ENCODE measurements around the gene MDM1. TPM values are rescaled to one million over a fixed set of nuclear protein-coding genes. Genes with fewer than 3 reads are reported as not detected.
A peak's percentile ranks its signal among the peaks of the same experiment; 100 is the strongest.

The MDM1 gene
- total RNA-seq, 4 donors from 2014 or later, result 16.1 to 67.5 (median 31.5) TPM

- intact Hi-C loops (cut with DNase I; ENCODE audit: low total_unique reads), result no loop called here
- no peak for TF ChIP-seq POLR2A (IDR thresholded peaks at IDR 0.05)
- TF ChIP-seq, protein P1, sequence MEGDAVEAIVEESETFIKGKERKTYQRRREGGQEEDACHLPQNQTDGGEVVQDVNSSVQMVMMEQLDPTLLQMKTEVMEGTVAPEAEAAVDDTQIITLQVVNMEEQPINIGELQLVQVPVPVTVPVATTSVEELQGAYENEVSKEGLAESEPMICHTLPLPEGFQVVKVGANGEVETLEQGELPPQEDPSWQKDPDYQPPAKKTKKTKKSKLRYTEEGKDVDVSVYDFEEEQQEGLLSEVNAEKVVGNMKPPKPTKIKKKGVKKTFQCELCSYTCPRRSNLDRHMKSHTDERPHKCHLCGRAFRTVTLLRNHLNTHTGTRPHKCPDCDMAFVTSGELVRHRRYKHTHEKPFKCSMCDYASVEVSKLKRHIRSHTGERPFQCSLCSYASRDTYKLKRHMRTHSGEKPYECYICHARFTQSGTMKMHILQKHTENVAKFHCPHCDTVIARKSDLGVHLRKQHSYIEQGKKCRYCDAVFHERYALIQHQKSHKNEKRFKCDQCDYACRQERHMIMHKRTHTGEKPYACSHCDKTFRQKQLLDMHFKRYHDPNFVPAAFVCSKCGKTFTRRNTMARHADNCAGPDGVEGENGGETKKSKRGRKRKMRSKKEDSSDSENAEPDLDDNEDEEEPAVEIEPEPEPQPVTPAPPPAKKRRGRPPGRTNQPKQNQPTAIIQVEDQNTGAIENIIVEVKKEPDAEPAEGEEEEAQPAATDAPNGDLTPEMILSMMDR (IDR thresholded peaks at IDR 0.05), result no peak
- Histone ChIP-seq H3K27ac (no peak overlapping the region), H3K36me3 (no peaks in the 10 kb centered on the region), H3K9me3 (no peaks in the 10 kb centered on the region), H3K4me1 (peaks cover 0 to 4% of the 10 kb centered on the region in 2 donors), H3K27me3 (no peaks in the 10 kb centered on the region), H3K4me3 (no peak overlapping the region)
- DNase-seq, result no peak
These were observed 2.0 kb upstream of the MDM1 start for GRCh38 chr12:68334132-68334531.

GRCh38 chr12:68332728-68333630 lies 817 bp upstream of the MDM1 start:
- Histone ChIP-seq H3K4me3 (peak overlapping the region; percentile 68 to 77), H3K36me3 (no peaks in the 10 kb centered on the region), H3K27ac (peak overlapping the region; percentile 34 to 82), H3K9me3 (no peaks in the 10 kb centered on the region), H3K4me1 (peaks cover 0 to 6% of the 10 kb centered on the region in 2 donors), H3K27me3 (no peaks in the 10 kb centered on the region)
- TF ChIP-seq, protein P1 (IDR thresholded peaks at IDR 0.05), result no peak
- intact Hi-C loops (cut with DNase I; ENCODE audit: low total_unique reads), result no loop called here
- no peak for DNase-seq

GRCh38 chr12:68331500-68331868 lies 678 bp downstream of the MDM1 start:
- Histone ChIP-seq H3K27ac (peak overlapping the region; percentile 10 to 62), H3K4me1 (peaks cover 0 to 6% of the 10 kb centered on the region in 2 donors), H3K4me3 (peak overlapping the region; percentile 68 to 77), H3K36me3 (no peaks in the 10 kb centered on the region), H3K27me3 (no peaks in the 10 kb centered on the region), H3K9me3 (no peaks in the 10 kb centered on the region)
- TF ChIP-seq, protein P1 (IDR thresholded peaks at IDR 0.05), result no peak
- no peak for TF ChIP-seq POLR2A (IDR thresholded peaks at IDR 0.05)
- intact Hi-C loops (cut with DNase I; ENCODE audit: low total_unique reads), result no loop called here
- no peak for DNase-seq

DNA sequence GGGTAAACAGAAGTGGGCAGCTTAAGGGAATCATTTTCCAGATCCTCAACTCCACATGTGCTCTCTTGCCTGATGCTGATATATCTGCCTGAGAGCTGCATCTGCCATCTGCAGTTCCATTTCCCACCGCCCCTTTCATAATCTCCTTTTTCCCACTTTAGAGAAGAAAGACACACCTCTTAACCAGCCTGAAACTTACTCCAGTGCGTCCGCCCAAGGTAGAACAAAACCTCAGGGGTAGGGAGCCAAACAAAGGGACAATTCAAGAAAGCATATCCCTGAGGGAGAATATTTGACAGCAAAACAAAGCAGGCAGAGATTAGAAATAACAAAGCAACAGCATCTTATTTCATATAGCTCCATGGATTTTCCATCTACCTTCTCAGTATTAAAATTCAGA lies 4.3 kb downstream of the MDM1 start:
- Histone ChIP-seq H3K27ac (no peak overlapping the region), H3K4me1 (peaks cover 0 to 6% of the 10 kb centered on the region in 2 donors), H3K9me3 (no peaks in the 10 kb centered on the region), H3K27me3 (no peaks in the 10 kb centered on the region), H3K36me3 (no peaks in the 10 kb centered on the region), H3K4me3 (no peak overlapping the region)
- intact Hi-C loops (cut with DNase I; ENCODE audit: low total_unique reads), result no loop called here
- TF ChIP-seq, protein P1 (IDR thresholded peaks at IDR 0.05), result no peak
- no peak for TF ChIP-seq POLR2A (IDR thresholded peaks at IDR 0.05)
- no peak for DNase-seq

DNA sequence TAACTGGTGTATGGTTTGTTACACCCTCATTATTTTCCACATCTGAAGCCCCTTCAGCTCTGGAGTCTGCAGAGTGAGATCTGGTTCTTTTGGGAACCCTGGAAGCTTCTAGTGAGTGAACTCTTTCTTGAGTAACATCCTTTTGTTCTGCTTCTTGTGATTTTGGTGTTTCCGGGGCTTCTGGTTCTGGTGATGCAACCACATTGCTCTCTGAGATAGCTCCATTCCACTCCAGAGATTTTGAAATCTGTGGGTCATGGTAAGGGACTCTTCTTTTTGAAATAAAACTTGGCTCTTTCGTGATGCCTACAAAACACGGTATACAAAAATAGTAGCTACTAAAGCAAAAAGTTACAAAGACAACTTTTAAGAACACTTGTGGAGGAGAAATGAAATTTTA lies 5.4 kb downstream of the MDM1 start:
- Histone ChIP-seq H3K4me1 (peaks cover 0 to 6% of the 10 kb centered on the region in 2 donors), H3K27me3 (no peaks in the 10 kb centered on the region), H3K27ac (no peak overlapping the region), H3K4me3 (no peak overlapping the region), H3K9me3 (no peaks in the 10 kb centered on the region), H3K36me3 (no peaks in the 10 kb centered on the region)
- intact Hi-C loops (cut with DNase I; ENCODE audit: low total_unique reads), result no loop called here
- no peak for DNase-seq
- no peak for TF ChIP-seq POLR2A (IDR thresholded peaks at IDR 0.05)
- TF ChIP-seq, protein P1 (IDR thresholded peaks at IDR 0.05), result no peak

Measured in uterus (tissue), 4 donors.